Endothelial cell of umbilical vein (primary cell): Measurements from ENCODE around the gene LTBP2. TPM values are rescaled to one million over a fixed set of nuclear protein-coding genes. Genes with fewer than 3 reads are reported as not detected.

Experiments
- BruUV-seq: library from RNA; stranded (reverse); fragments of 400-500 nt; replicated peaks from 2 replicates; lab custom pipeline; 2021; lab: Mats Ljungman, UMichigan
- CTCF ChIA-PET: fragments of 300-600, 350-600 bp; sonication (Branson Sonifier 250); formaldehyde crosslinking; loops from one replicate; lab custom pipeline; 2021; ENCODE audit warnings: antibody characterized with exemption, inconsistent platforms; lab: Charles Lee
- POLR2A ChIA-PET: fragments of 300-600, 350-600 bp; sonication (Branson Sonifier 250); formaldehyde crosslinking; loops from one replicate; lab custom pipeline; 2021; ENCODE audit warnings: antibody characterized with exemption, inconsistent platforms; lab: Charles Lee
- DNase-seq: peaks from one replicate; pipeline ENCODE4 v3.0.0-alpha.2; 2011; ENCODE audit warnings: low read depth, low spot score
- FAIRE-seq: peaks from 2 replicates; lab custom pipeline; 2011; peaks lifted over from hg19 to GRCh38; lab: Jason Lieb, UNC
- H2AFZ ChIP-seq: 2 replicates; pipeline ENCODE4 v1.6.0; 2012; ENCODE audit warnings: low read depth, low read length, control low read depth, inconsistent platforms
- H3K27ac ChIP-seq: 2 replicates; pipeline ENCODE4 v1.5.1; 2011; ENCODE audit warnings: low read depth, mild to moderate bottlenecking, control low read depth, low read length, moderate library complexity; ENCODE audit not compliant: insufficient read depth
- H3K27me3 ChIP-seq, 2 experiments: 2 replicates each; pipeline versions ENCODE4 v1.6.0 to v1.6.1; 2011; ENCODE audit warnings: low read length in 2 of 2, mixed read lengths in 1 of 2; ENCODE audit not compliant: control insufficient read depth in 2 of 2, insufficient read depth in 2 of 2
- H3K36me3 ChIP-seq, 2 experiments: 2 replicates in 1 of 2; 3 replicates in 1 of 2; pipeline ENCODE4 v1.5.1; 2011; ENCODE audit warnings: low read length in 2 of 2, mild to moderate bottlenecking in 1 of 2, moderate library complexity in 1 of 2; ENCODE audit not compliant: control insufficient read depth in 2 of 2, insufficient read depth in 2 of 2; ENCODE audit errors: extremely low read depth in 1 of 2
- H3K4me1 ChIP-seq: 3 replicates; pipeline ENCODE4 v1.5.1; 2011; ENCODE audit warnings: mild to moderate bottlenecking, low read length; ENCODE audit not compliant: control insufficient read depth, insufficient read depth; ENCODE audit errors: extremely low read depth
- H3K4me2 ChIP-seq: 2 replicates; pipeline ENCODE4 v1.6.1; 2011; ENCODE audit warnings: low read length, control low read depth, mixed read lengths; ENCODE audit not compliant: insufficient read depth
- H3K4me3 ChIP-seq, 3 experiments: fragments of 200-600 bp in 1 of 3; sonication (generic), shearing (Covaris generic) in 1 of 3; replicated peaks in 1 of 3; 2 replicates each; pipeline ENCODE4 v1.5.1; 2011 to 2016; ENCODE audit warnings: control low read depth in 3 of 3, low read length in 3 of 3, mild to moderate bottlenecking in 2 of 3, inconsistent platforms in 1 of 3, low read depth in 1 of 3, moderate library complexity in 1 of 3; ENCODE audit not compliant: insufficient read depth in 1 of 3
- H3K79me2 ChIP-seq: 2 replicates; pipeline ENCODE4 v1.6.0; 2012; ENCODE audit warnings: low read length, inconsistent platforms; ENCODE audit not compliant: control insufficient read depth, insufficient read depth
- H3K9ac ChIP-seq: replicated peaks from 2 replicates; pipeline ENCODE3; 2011; ENCODE audit warnings: low read length, control low read depth; ENCODE audit not compliant: insufficient read depth; ENCODE audit errors: extremely low read depth
- H3K9me1 ChIP-seq: replicated peaks from 3 replicates; pipeline ENCODE4 v1.6.0; 2011; ENCODE audit warnings: mild to moderate bottlenecking, low read length; ENCODE audit not compliant: control insufficient read depth, insufficient read depth; ENCODE audit errors: extremely low read depth
- H3K9me3 ChIP-seq: replicated peaks from 2 replicates; pipeline ENCODE4 v1.5.1; 2012; ENCODE audit warnings: low read length, inconsistent platforms; ENCODE audit not compliant: control insufficient read depth, insufficient read depth
- H4K20me1 ChIP-seq: replicated peaks from 2 replicates; pipeline ENCODE3; 2011; ENCODE audit warnings: mild to moderate bottlenecking, low read length; ENCODE audit not compliant: control insufficient read depth, insufficient read depth; ENCODE audit errors: extremely low read depth
- EZH2 ChIP-seq: IDR thresholded peaks from 2 replicates; pipeline ENCODE4 v1.6.1; 2012; ENCODE audit warnings: borderline replicate concordance, low read depth, mild to moderate bottlenecking, moderate library complexity, low read length, inconsistent platforms; ENCODE audit not compliant: severe bottlenecking
- FOS ChIP-seq: IDR thresholded peaks from 2 replicates; pipeline ENCODE4 v1.6.1; 2011; ENCODE audit warnings: mild to moderate bottlenecking, low read length, moderate library complexity, borderline replicate concordance; ENCODE audit not compliant: insufficient read depth
- GATA2 ChIP-seq: IDR thresholded peaks from 2 replicates; pipeline ENCODE4 v1.7.0; 2011; ENCODE audit warnings: low read depth, mild to moderate bottlenecking, moderate library complexity, mixed read lengths, low read length; ENCODE audit not compliant: insufficient read length, insufficient read depth
- JUN ChIP-seq: IDR thresholded peaks from 2 replicates; pipeline ENCODE4 v1.6.1; 2011; ENCODE audit warnings: borderline replicate concordance, low read depth; ENCODE audit not compliant: insufficient read length, insufficient read depth
- MAX ChIP-seq: IDR thresholded peaks from 2 replicates; pipeline ENCODE4 v1.6.1; 2011; ENCODE audit not compliant: insufficient read depth, insufficient read length
- MYC ChIP-seq: IDR thresholded peaks from one replicate; pipeline ENCODE4 v1.6.1; 2011; ENCODE audit warnings: mild to moderate bottlenecking, low read depth, low read length
- POLR2A ChIP-seq: IDR thresholded peaks from 2 replicates; pipeline ENCODE4 v1.6.1; 2012; ENCODE audit warnings: low read depth, mild to moderate bottlenecking, control low read depth, low read length
- POLR2AphosphoS5 ChIP-seq: IDR thresholded peaks from 2 replicates; pipeline ENCODE4 v1.6.1; 2012; ENCODE audit warnings: low read depth, mild to moderate bottlenecking, control low read depth, low read length, moderate library complexity; ENCODE audit not compliant: insufficient read depth
- dilution Hi-C: fragments of 300-500 bp; cut with MboI; formaldehyde crosslinking; loops from one replicate; pipeline ENCODE4 v1.15.0; 2019; ENCODE audit warnings: low sequenced_read_pairs; ENCODE audit not compliant: extremely low pct_ligation_motif_present
- intact Hi-C: fragments of 100-400 bp; cut with micrococcal nuclease; formaldehyde crosslinking; loops from one replicate; pipeline ENCODE4 v1.10.0; 2022
- polyA plus RNA-seq, 4 experiments: library from polyadenylated mRNA; depleted of rRNA in 3 of 4; stranded (reverse) in 3 of 4; unstranded in 1 of 4; fragments of >200 nt; gene quantifications; 2 replicates each; pipeline versions ENCODE4 v1.2.1 to v1.2.3, GENCODE V29; 2011 to 2012; ENCODE audit warnings: missing spikeins in 1 of 4
- total RNA-seq: library from RNA; stranded (reverse); gene quantifications from 2 replicates; pipeline ENCODE4 v1.2.3, GENCODE V29; 2021
- TF ChIP-seq, protein P1 (sequence below), 2 donors: IDR thresholded peaks; 1 replicate in 1 of 2; 2 replicates in 1 of 2; pipeline ENCODE4 v1.5.1; 2011; ENCODE audit warnings: low read length in 2 of 2, mild to moderate bottlenecking in 2 of 2, moderate library complexity in 2 of 2, control low read depth in 1 of 2, inconsistent platforms in 1 of 2, low read depth in 1 of 2; ENCODE audit not compliant: insufficient read depth in 1 of 2; ENCODE audit errors: extremely low read depth in 1 of 2

LTBP2 gene
- total and polyA plus RNA-seq, 2 donors (not counting 3 experiments of a cell fraction or from before 2014, with no cell fraction given): 209 to 268 TPM

GRCh38 chr14:74587363-74587707, 24.7 kb downstream of the LTBP2 start:
- Histone ChIP-seq H3K9me1 (no peaks in the 10 kb centered on the region), H3K9ac (no peak overlapping the region), H3K4me2 (no peak overlapping the region), H3K4me1 (peaks cover 21% of the 10 kb centered on the region), H3K9me3 (no peaks in the 10 kb centered on the region), H3K79me2 (peaks cover 99% of the 10 kb centered on the region), H2AFZ (no peak overlapping the region), H3K4me3 (no peak overlapping the region), H3K27me3 (no peaks in the 10 kb centered on the region), H3K27ac (no peak overlapping the region), H4K20me1 (no peaks in the 10 kb centered on the region), H3K36me3 (peaks cover 13 to 15% of the 10 kb centered on the region in 2 experiments)
- no TSS peak for BruUV-seq
- intact Hi-C loops (no loop called here), dilution Hi-C loops (no loop called here)
- ChIA-PET CTCF (interaction anchor here (1.4 kb wide), 1 partner anchor 15 kb away, joined by 3 read pairs; no protein-coding TSS in a partner anchor), POLR2A (no interaction called here)
- FAIRE-seq (no peak), DNase-seq (no peak)
- TF ChIP-seq GATA2: no peak
- peak; percentile 26 for TF ChIP-seq POLR2A

DNA sequence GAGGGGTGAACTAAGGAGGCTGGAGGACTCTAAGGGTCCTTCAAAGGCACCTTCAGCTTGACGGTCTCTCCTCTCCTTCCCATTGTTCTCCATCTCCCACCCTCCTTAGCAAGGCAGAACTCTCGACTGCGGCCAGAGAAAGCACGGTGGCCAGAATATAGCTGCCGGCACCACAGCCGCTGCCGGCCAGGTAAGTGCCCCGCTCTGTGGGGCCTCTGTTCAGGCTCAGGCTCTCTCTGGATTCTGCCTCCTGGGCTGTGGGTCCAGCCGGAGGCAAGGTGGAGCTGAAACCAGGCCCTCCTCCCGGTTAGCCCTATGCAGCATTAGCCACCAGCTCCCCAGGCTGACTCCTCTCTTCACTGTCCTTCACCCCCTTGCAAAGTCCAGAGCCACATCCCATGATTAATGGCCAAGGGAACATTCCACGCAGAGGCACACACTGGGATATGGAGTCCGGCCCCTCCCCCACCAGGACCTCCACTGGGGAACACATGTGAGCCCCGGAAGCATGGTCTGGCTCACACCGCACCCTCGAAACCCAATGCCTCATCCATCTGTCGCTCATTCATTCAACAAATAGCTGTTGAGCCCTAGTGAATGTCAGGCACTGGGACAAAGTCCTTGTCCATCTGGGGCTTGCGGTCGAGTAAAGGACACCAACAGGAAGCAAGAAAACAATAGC, 25.2 kb downstream of the LTBP2 start:
- Histone ChIP-seq H3K4me2 (no peak overlapping the region), H3K4me3 (no peak overlapping the region), H3K27me3 (no peaks in the 10 kb centered on the region), H3K9me3 (no peaks in the 10 kb centered on the region), H3K79me2 (peaks cover 99% of the 10 kb centered on the region), H3K36me3 (peaks cover 15% of the 10 kb centered on the region in 2 experiments), H3K9ac (no peak overlapping the region), H2AFZ (no peak overlapping the region), H4K20me1 (no peaks in the 10 kb centered on the region), H3K4me1 (peaks cover 21% of the 10 kb centered on the region), H3K27ac (no peak overlapping the region), H3K9me1 (no peaks in the 10 kb centered on the region)
- FAIRE-seq (peak; percentile 77), DNase-seq (no peak)
- TF ChIP-seq MYC (no peak), FOS (no peak), POLR2AphosphoS5 (no peak), JUN (no peak), GATA2 (no peak), EZH2 (no peak), POLR2A (no peak), MAX (no peak)
- TF ChIP-seq, protein P1, sequence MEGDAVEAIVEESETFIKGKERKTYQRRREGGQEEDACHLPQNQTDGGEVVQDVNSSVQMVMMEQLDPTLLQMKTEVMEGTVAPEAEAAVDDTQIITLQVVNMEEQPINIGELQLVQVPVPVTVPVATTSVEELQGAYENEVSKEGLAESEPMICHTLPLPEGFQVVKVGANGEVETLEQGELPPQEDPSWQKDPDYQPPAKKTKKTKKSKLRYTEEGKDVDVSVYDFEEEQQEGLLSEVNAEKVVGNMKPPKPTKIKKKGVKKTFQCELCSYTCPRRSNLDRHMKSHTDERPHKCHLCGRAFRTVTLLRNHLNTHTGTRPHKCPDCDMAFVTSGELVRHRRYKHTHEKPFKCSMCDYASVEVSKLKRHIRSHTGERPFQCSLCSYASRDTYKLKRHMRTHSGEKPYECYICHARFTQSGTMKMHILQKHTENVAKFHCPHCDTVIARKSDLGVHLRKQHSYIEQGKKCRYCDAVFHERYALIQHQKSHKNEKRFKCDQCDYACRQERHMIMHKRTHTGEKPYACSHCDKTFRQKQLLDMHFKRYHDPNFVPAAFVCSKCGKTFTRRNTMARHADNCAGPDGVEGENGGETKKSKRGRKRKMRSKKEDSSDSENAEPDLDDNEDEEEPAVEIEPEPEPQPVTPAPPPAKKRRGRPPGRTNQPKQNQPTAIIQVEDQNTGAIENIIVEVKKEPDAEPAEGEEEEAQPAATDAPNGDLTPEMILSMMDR (IDR thresholded peaks at IDR 0.05; ENCODE audit: extremely low read depth in 1 of 2, insufficient read depth in 1 of 2, low read depth in 1 of 2, low read length in 2 of 2): no peak
- POLR2A ChIA-PET: no interaction called here
- intact Hi-C loops: no loop called here
- CTCF ChIA-PET: interaction anchor here (1.4 kb wide), 1 partner anchor 15 kb away, joined by 3 read pairs; no protein-coding TSS in a partner anchor
- dilution Hi-C loops: no loop called here
- BruUV-seq: no TSS peak
